A549 treated with AZD2906 at 1 μM for 4 hours (cell line): ENCODE measurements around the gene MDGA2. TPM values are rescaled to one million over a fixed set of nuclear protein-coding genes. Genes with fewer than 3 reads are reported as not detected.

Experiments
- total RNA-seq: library from RNA; stranded (reverse); fragments of 200-300 nt; extraction: Qiagen RNA extraction; gene quantifications from 5 replicates; pipeline ENCODE4 v1.2.3, GENCODE V29; 2022

The MDGA2 gene
- total RNA-seq = 0.05 to 0.10 TPM (median 0.08 TPM) in 3 of 5 replicates, not detected in the others

DNA sequence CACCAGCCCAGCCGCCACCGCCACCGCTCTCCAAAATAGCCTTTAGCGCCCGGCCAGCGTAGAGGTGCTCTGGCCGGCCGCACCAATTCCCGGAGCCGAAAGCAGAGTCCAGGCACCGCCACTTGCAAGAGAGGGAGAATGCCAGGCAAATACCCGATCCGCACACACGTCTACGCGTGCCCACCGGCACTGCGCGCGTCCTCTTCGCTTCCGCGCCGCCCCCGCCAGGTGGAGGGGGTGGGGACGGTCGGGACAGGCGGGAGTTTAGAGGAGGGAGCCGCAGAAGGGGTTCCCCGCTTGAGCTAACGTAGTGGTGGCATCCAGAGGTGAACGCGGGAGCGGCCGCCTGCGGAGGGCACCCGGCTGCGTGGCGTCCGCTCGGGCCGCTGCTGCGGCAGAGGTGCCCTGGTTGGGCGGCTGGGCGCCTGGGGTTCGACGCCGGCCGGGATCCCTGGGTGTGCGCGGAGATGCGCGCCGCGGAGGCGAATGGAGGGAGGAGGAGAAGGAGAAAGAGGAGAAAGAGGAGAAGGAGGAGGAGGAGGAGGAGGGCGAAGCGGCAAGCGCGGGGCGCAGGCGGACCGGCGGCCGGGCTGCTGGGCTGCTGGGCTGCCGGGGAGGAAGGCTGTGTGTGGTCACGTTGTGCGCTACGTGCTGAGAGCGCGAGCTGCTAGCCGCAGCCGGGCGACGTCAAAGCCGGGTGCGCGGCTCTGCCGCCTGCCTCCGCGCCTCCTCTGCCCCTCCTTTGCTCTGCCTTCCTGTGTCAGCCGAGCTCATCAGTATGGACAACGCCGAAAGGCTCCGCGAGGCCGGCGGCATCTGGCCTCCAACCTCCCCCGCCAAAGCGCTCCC, at the start of gene MDGA2:
Gene MDGA2, minus strand, starts transcription at position 140 of the 849 bp plus-strand sequence.

